MM.1S (cell line): ENCODE measurements around the gene ERFL.

ENCODE experiments used
- DNase-seq: peaks from one replicate; pipeline ENCODE4 v3.0.0-alpha.2; 2015
- H2AFZ ChIP-seq: fragments of 300-600 bp; sonication (generic); 2 replicates; pipeline ENCODE4 v1.6.0; 2016; ENCODE audit warnings: antibody characterized with exemption, low read length
- H3F3A ChIP-seq: fragments of 300-600 bp; sonication (generic); 2 replicates; pipeline ENCODE4 v1.6.1; 2016; ENCODE audit warnings: mild to moderate bottlenecking, antibody characterized with exemption, low read length, moderate library complexity, mixed read lengths; ENCODE audit not compliant: insufficient read depth
- H3K27ac ChIP-seq: fragments of 300-600 bp; sonication (generic); 2 replicates; pipeline ENCODE4 v1.5.1; 2016; ENCODE audit warnings: mild to moderate bottlenecking, low read length
- H3K27me3 ChIP-seq: fragments of 300-600 bp; sonication (generic); replicated peaks from 2 replicates; pipeline ENCODE4 v1.6.0; 2016; ENCODE audit warnings: low read length; ENCODE audit not compliant: insufficient read depth
- H3K36me3 ChIP-seq: fragments of 300-600 bp; sonication (generic); replicated peaks from 2 replicates; pipeline ENCODE4 v1.6.1; 2016; ENCODE audit warnings: mild to moderate bottlenecking, low read length, mixed read lengths; ENCODE audit not compliant: insufficient read depth
- H3K4me1 ChIP-seq: fragments of 300-600 bp; sonication (generic); 2 replicates; pipeline ENCODE4 v1.6.1; 2016; ENCODE audit warnings: low read length, mixed read lengths
- H3K4me2 ChIP-seq: fragments of 300-600 bp; sonication (generic); 2 replicates; pipeline ENCODE4 v1.6.0; 2016; ENCODE audit warnings: low read depth, low read length
- H3K4me3 ChIP-seq: fragments of 300-600 bp; sonication (generic); 2 replicates; pipeline ENCODE4 v1.5.1; 2016; ENCODE audit warnings: low read length, mixed read lengths
- H3K79me2 ChIP-seq: fragments of 300-600 bp; sonication (generic); 2 replicates; pipeline ENCODE4 v1.6.1; 2016; ENCODE audit warnings: mixed run types, low read length, mixed read lengths
- H3K9ac ChIP-seq: fragments of 300-600 bp; sonication (generic); 2 replicates; pipeline ENCODE4 v1.6.1; 2016; ENCODE audit warnings: low read length, mixed read lengths
- H3K9me2 ChIP-seq: fragments of 300-600 bp; sonication (generic); replicated peaks from 2 replicates; pipeline ENCODE4 v1.6.1; 2016; ENCODE audit warnings: mild to moderate bottlenecking, low read length, mixed read lengths; ENCODE audit not compliant: insufficient read depth
- H3K9me3 ChIP-seq: fragments of 300-600 bp; sonication (generic); replicated peaks from 2 replicates; pipeline ENCODE4 v1.6.1; 2016; ENCODE audit warnings: mild to moderate bottlenecking, low read length, mixed read lengths; ENCODE audit not compliant: insufficient read depth
- H4K20me1 ChIP-seq: fragments of 300-600 bp; sonication (generic); 2 replicates; pipeline ENCODE4 v1.6.1; 2016; ENCODE audit warnings: mild to moderate bottlenecking, low read length, moderate library complexity, mixed read lengths; ENCODE audit not compliant: insufficient read depth
- CTCF ChIP-seq: fragments of 300-600 bp; sonication (generic); IDR thresholded peaks from 2 replicates; pipeline ENCODE4 v1.5.1; 2016; ENCODE audit warnings: antibody characterized with exemption, low read length, mixed read lengths
- EZH2 ChIP-seq: fragments of 300-600 bp; sonication (generic); optimal IDR thresholded peaks from 2 replicates; pipeline ENCODE3; 2017; ENCODE audit warnings: low read depth, mild to moderate bottlenecking, antibody characterized with exemption, low read length, mixed read lengths
- EZH2phosphoT487 ChIP-seq: fragments of 300-600 bp; sonication (generic); IDR thresholded peaks from 2 replicates; pipeline ENCODE4 v1.6.1; 2018; ENCODE audit warnings: antibody characterized with exemption, low read length

The ERFL gene

GRCh38 chr19:41971363-41971762 lies 43.1 kb upstream of the ERFL start:
- Histone ChIP-seq H3K9ac (no peak overlapping the region), H4K20me1 (no peaks in the 10 kb centered on the region), H3K36me3 (no peaks in the 10 kb centered on the region), H3K4me1 (no peaks in the 10 kb centered on the region), H2AFZ (no peak overlapping the region), H3K9me2 (no peaks in the 10 kb centered on the region), H3F3A (no peaks in the 10 kb centered on the region), H3K4me3 (no peak overlapping the region), H3K4me2 (no peak overlapping the region), H3K9me3 (no peaks in the 10 kb centered on the region), H3K79me2 (no peaks in the 10 kb centered on the region), H3K27ac (no peak overlapping the region), H3K27me3 (peaks cover 95% of the 10 kb centered on the region)
- DNase-seq: no peak
- TF ChIP-seq EZH2: no peak
- TF ChIP-seq CTCF: no peak

- H3K4me3 ChIP-seq: no peak overlapping the region
- DNase-seq: no peak
- H3F3A ChIP-seq: no peaks in the 10 kb centered on the region
- no peak overlapping the region for H3K9ac ChIP-seq
- H3K9me3 ChIP-seq: no peaks in the 10 kb centered on the region
- H3K4me1 ChIP-seq: no peaks in the 10 kb centered on the region
- no peaks in the 10 kb centered on the region for H3K79me2 ChIP-seq
- H3K27ac ChIP-seq: no peak overlapping the region
- H3K27me3 ChIP-seq: peaks cover 94% of the 10 kb centered on the region
- H3K4me2 ChIP-seq: no peak overlapping the region
- TF ChIP-seq EZH2: no peak
- TF ChIP-seq CTCF: no peak
- TF ChIP-seq EZH2phosphoT487: no peak
- H3K9me2 ChIP-seq: no peaks in the 10 kb centered on the region
- no peaks in the 10 kb centered on the region for H3K36me3 ChIP-seq
- H4K20me1 ChIP-seq: no peaks in the 10 kb centered on the region
- no peak overlapping the region for H2AFZ ChIP-seq
Measured at GRCh38 chr19:41969772-41970458, 41.7 kb upstream of the ERFL start.

- Histone ChIP-seq H3K4me3 (no peak overlapping the region), H2AFZ (no peak overlapping the region), H3K9me3 (no peaks in the 10 kb centered on the region), H3K79me2 (no peaks in the 10 kb centered on the region), H3K4me2 (no peak overlapping the region), H3K4me1 (no peaks in the 10 kb centered on the region), H3F3A (no peaks in the 10 kb centered on the region), H3K36me3 (no peaks in the 10 kb centered on the region), H3K9me2 (no peaks in the 10 kb centered on the region), H3K27ac (no peak overlapping the region), H3K27me3 (peaks cover 86% of the 10 kb centered on the region), H4K20me1 (no peaks in the 10 kb centered on the region), H3K9ac (no peak overlapping the region)
- no peak for DNase-seq
- TF ChIP-seq EZH2 (no peak), CTCF (no peak), EZH2phosphoT487 (no peak)
Measured at GRCh38 chr19:41968751-41969595, 40.7 kb upstream of the ERFL start.
